Hepatocyte (in vitro differentiated cells): ENCODE measurements around the gene CDK2AP2.

Source experiments
- CTCF ChIP-seq: fragments of 200-600 bp; sonication (generic); IDR thresholded peaks from 2 replicates; pipeline ENCODE4 v1.5.1; 2016; ENCODE audit warnings: antibody characterized with exemption, mild to moderate bottlenecking; ENCODE audit not compliant: poor library complexity
- EZH2 ChIP-seq: fragments of 200-600 bp; sonication (generic); IDR thresholded peaks from 2 replicates; pipeline ENCODE4 v1.6.1; 2016; ENCODE audit warnings: antibody characterized with exemption, mild to moderate bottlenecking, borderline replicate concordance

GRCh38 chr11:67530282-67530592, 22.3 kb upstream of the CDK2AP2 start:
- TF ChIP-seq CTCF (no peak), EZH2 (no peak)
